ENCODE results near the gene AGBL1.

GRCh38 chr15:86256628-86257027 lies 177.0 kb downstream of the AGBL1 start:
- TF ChIP-seq CTCF (IDR thresholded peaks at IDR 0.05) (no peak), EZH2 (IDR thresholded peaks at IDR 0.05) (no peak), EZH2phosphoT487 (IDR thresholded peaks at IDR 0.05) (no peak)

Data from neural progenitor cell (in vitro differentiated cells).